ENCODE results near the gene TMEM107. TPM values are rescaled to one million over a fixed set of nuclear protein-coding genes. Genes with fewer than 3 reads are reported as not detected.

The TMEM107 gene
- total RNA-seq, 2 donors from 2014 or later: 26.2 to 27.7 TPM

- 94 to 98% methylated on average over 8 to 23 of the region's 23 CpGs for WGBS, 2 experiments (ENCODE audit: insufficient coverage in 1 of 2, insufficient read length in 1 of 2)
- Mint-ChIP-seq H3K27me3 (ENCODE audit: insufficient read depth) (no peaks in the 10 kb centered on the region), H3K36me3 (ENCODE audit: low read depth) (peaks cover 54% of the 10 kb centered on the region), H3K9me3 (no peaks in the 10 kb centered on the region), H3K27ac (no peak overlapping the region), H3K4me3 (no peak overlapping the region), H3K4me1 (no peaks in the 10 kb centered on the region)
- no peak overlapping the region for H3K9ac ChIP-seq (ENCODE audit: extremely low read depth, low read length, poor library complexity, severe bottlenecking)
- no peak overlapping the region for H3K27ac ChIP-seq (ENCODE audit: low read depth, low read length)
- TF ChIP-seq CTCF (conservative IDR thresholded peaks at IDR 0.05): no peak
- peaks cover 51% of the 10 kb centered on the region for H3K36me3 ChIP-seq (ENCODE audit: control insufficient read depth, insufficient read depth, low read length)
- peaks cover 2% of the 10 kb centered on the region for H3K27me3 ChIP-seq (ENCODE audit: control insufficient read depth, insufficient read depth, low read length, poor library complexity, severe bottlenecking)
- no peaks in the 10 kb centered on the region for H3K9me3 ChIP-seq (ENCODE audit: control insufficient read depth, low read length)
- peak; percentile 49 for DNase-seq
- H3K4me3 ChIP-seq (ENCODE audit: low read length): no peak overlapping the region
- no peaks in the 10 kb centered on the region for H3K4me1 ChIP-seq (ENCODE audit: control insufficient read depth, insufficient read depth, low read length)
Observed at GRCh38 chr17:8142158-8142886, 33.9 kb downstream of the TMEM107 start.

- Mint-ChIP-seq H3K9me3 (no peaks in the 10 kb centered on the region), H3K4me1 (no peaks in the 10 kb centered on the region), H3K27me3 (ENCODE audit: insufficient read depth) (no peaks in the 10 kb centered on the region), H3K27ac (no peak overlapping the region), H3K4me3 (no peak overlapping the region), H3K36me3 (ENCODE audit: low read depth) (peaks cover 50% of the 10 kb centered on the region)
- H3K27me3 ChIP-seq (ENCODE audit: control insufficient read depth, insufficient read depth, low read length, poor library complexity, severe bottlenecking): peaks cover 8% of the 10 kb centered on the region
- no peaks in the 10 kb centered on the region for H3K9me3 ChIP-seq (ENCODE audit: control insufficient read depth, low read length)
- WGBS, 2 experiments (ENCODE audit: insufficient coverage in 1 of 2, insufficient read length in 1 of 2): 94 to 95% methylated on average over 9 to 11 of the region's 11 CpGs
- peak; percentile 42 for DNase-seq
- no peak for TF ChIP-seq CTCF (conservative IDR thresholded peaks at IDR 0.05)
- peaks cover 45% of the 10 kb centered on the region for H3K36me3 ChIP-seq (ENCODE audit: control insufficient read depth, insufficient read depth, low read length)
- no peak overlapping the region for H3K4me3 ChIP-seq (ENCODE audit: low read length)
- no peak overlapping the region for H3K9ac ChIP-seq (ENCODE audit: extremely low read depth, low read length, poor library complexity, severe bottlenecking)
- no peaks in the 10 kb centered on the region for H3K4me1 ChIP-seq (ENCODE audit: control insufficient read depth, insufficient read depth, low read length)
- no peak overlapping the region for H3K27ac ChIP-seq (ENCODE audit: low read depth, low read length)
Observed at GRCh38 chr17:8141741-8142140, 34.4 kb downstream of the TMEM107 start.

GRCh38 chr17:8141045-8141444 lies 35.1 kb downstream of the TMEM107 start:
- Mint-ChIP-seq H3K9me3 (no peaks in the 10 kb centered on the region), H3K4me3 (no peak overlapping the region), H3K36me3 (ENCODE audit: low read depth) (peaks cover 43% of the 10 kb centered on the region), H3K27ac (no peak overlapping the region), H3K4me1 (no peaks in the 10 kb centered on the region), H3K27me3 (ENCODE audit: insufficient read depth) (no peaks in the 10 kb centered on the region)
- Histone ChIP-seq H3K9me3 (ENCODE audit: control insufficient read depth, low read length) (no peaks in the 10 kb centered on the region), H3K36me3 (ENCODE audit: control insufficient read depth, insufficient read depth, low read length) (peaks cover 38% of the 10 kb centered on the region), H3K27me3 (ENCODE audit: control insufficient read depth, insufficient read depth, low read length, poor library complexity, severe bottlenecking) (peaks cover 14% of the 10 kb centered on the region), H3K4me1 (ENCODE audit: control insufficient read depth, insufficient read depth, low read length) (no peaks in the 10 kb centered on the region), H3K9ac (ENCODE audit: extremely low read depth, low read length, poor library complexity, severe bottlenecking) (no peak overlapping the region), H3K4me3 (ENCODE audit: low read length) (no peak overlapping the region), H3K27ac (ENCODE audit: low read depth, low read length) (no peak overlapping the region)
- TF ChIP-seq CTCF (conservative IDR thresholded peaks at IDR 0.05): no peak
- no peak for DNase-seq
- 93 to 100% methylated on average over 1 to 7 of the region's 7 CpGs for WGBS, 2 experiments (ENCODE audit: insufficient coverage in 1 of 2, insufficient read length in 1 of 2)

All from endodermal cell (in vitro differentiated cells).